HepG2 (cell line): ENCODE data around the gene LAPTM4A. TPM values are rescaled to one million over a fixed set of nuclear protein-coding genes. Genes with fewer than 3 reads are reported as not detected.

Source experiments
- ATAC-seq: fragments of 200-7000 bp; cut with Tn5 transposase; 3 replicates; pipeline ENCODE4 v1.9.1; 2020; ENCODE audit warnings: mild to moderate bottlenecking, moderate library complexity
- BruUV-seq: library from RNA; stranded (reverse); fragments of 400-500 nt; replicated peaks from 2 replicates; lab custom pipeline; 2021; lab: Mats Ljungman, UMichigan
- CTCF ChIA-PET: fragments of 300-600 bp; formaldehyde crosslinking; extraction: SDS; loops from one replicate; lab custom pipeline; 2021; ENCODE audit warnings: low total read pairs, inconsistent platforms, low intra/inter-chr PET ratio; lab: Yijun Ruan, JAX
- POLR2A ChIA-PET: fragments of 350-600 bp; sonication (Branson Sonifier 250); formaldehyde crosslinking; loops from one replicate; lab custom pipeline; 2020; ENCODE audit warnings: antibody characterized with exemption, inconsistent platforms; lab: Yijun Ruan, JAX
- DNase-seq: peaks from one replicate; pipeline ENCODE4 v3.0.0-alpha.2; 2015; ENCODE audit warnings: low spot score
- FAIRE-seq: peaks from 3 replicates; lab custom pipeline; 2011; peaks lifted over from hg19 to GRCh38; lab: Jason Lieb, UNC
- H2AFZ ChIP-seq: one replicate; pipeline ENCODE4 v1.6.1; 2011; ENCODE audit warnings: low read length, inconsistent platforms
- H3K27ac ChIP-seq: fragments of 300-600 bp; 3 replicates; pipeline ENCODE4 v1.8.0; 2011; ENCODE audit warnings: mixed run types, mild to moderate bottlenecking, mixed read lengths, low read length, inconsistent platforms; ENCODE audit not compliant: insufficient read depth; ENCODE audit errors: extremely low read length
- H3K27me3 ChIP-seq, 2 experiments: fragments of 200-600 bp in 1 of 2; 2 replicates in 1 of 2; 3 replicates in 1 of 2; pipeline versions ENCODE4 v1.6.0 to v1.8.0; 2011; ENCODE audit warnings: low read length in 2 of 2, mild to moderate bottlenecking in 2 of 2, moderate library complexity in 2 of 2, inconsistent platforms in 1 of 2; ENCODE audit not compliant: insufficient read depth in 2 of 2, control insufficient read depth in 1 of 2
- H3K36me3 ChIP-seq, 2 experiments: fragments of 200-600 bp in 1 of 2; replicated peaks in 1 of 2; 2 replicates in 1 of 2; 3 replicates in 1 of 2; pipeline versions ENCODE4 v1.5.1 to v1.8.0; 2011; ENCODE audit warnings: low read length in 2 of 2, inconsistent platforms in 1 of 2; ENCODE audit not compliant: insufficient read depth in 2 of 2, control insufficient read depth in 1 of 2
- H3K4me1 ChIP-seq: 2 replicates; pipeline ENCODE4 v1.5.1; 2012; ENCODE audit warnings: low read length, inconsistent platforms; ENCODE audit not compliant: insufficient read depth
- H3K4me2 ChIP-seq: 2 replicates; pipeline ENCODE4 v1.6.0; 2011; ENCODE audit warnings: low read depth, low read length, inconsistent platforms
- H3K4me3 ChIP-seq, 3 experiments: fragments of 200-600 bp in 1 of 3; sonication (generic), shearing (Covaris generic) in 1 of 3; replicated peaks in 1 of 3; 2 replicates each; pipeline ENCODE4 v1.5.1; 2011 to 2016; ENCODE audit warnings: low read length in 3 of 3, inconsistent platforms in 2 of 3, low read depth in 2 of 3, mild to moderate bottlenecking in 2 of 3, control low read depth in 1 of 3, mixed read lengths in 1 of 3; ENCODE audit not compliant: insufficient read depth in 1 of 3
- H3K79me2 ChIP-seq: one replicate; pipeline ENCODE4 v1.6.1; 2011; ENCODE audit warnings: low read length, inconsistent platforms; ENCODE audit not compliant: insufficient read depth
- H3K9ac ChIP-seq: 2 replicates; pipeline ENCODE4 v1.6.0; 2011; ENCODE audit warnings: mild to moderate bottlenecking, low read depth, low read length, inconsistent platforms; ENCODE audit not compliant: insufficient read depth
- H3K9me3 ChIP-seq: 2 replicates; pipeline ENCODE4 v1.5.1; 2012; ENCODE audit warnings: mild to moderate bottlenecking, low read length
- H4K20me1 ChIP-seq: 2 replicates; pipeline ENCODE4 v1.6.0; 2011; ENCODE audit warnings: inconsistent platforms, mild to moderate bottlenecking, low read length, moderate library complexity; ENCODE audit not compliant: insufficient read depth
- HHEX ChIP-seq: IDR thresholded peaks from 2 replicates; pipeline ENCODE4 v1.6.1; 2016; ENCODE audit warnings: control low read depth
- HNRNPH1 ChIP-seq: fragments of 200-400 bp; formaldehyde crosslinking; optimal IDR thresholded peaks from 2 replicates; pipeline ENCODE3; 2017; ENCODE audit warnings: mild to moderate bottlenecking, low read depth, low read length
- NR2F1 ChIP-seq, 2 experiments: fragments of 450-650 bp in 1 of 2; formaldehyde crosslinking in 1 of 2; IDR thresholded peaks; 2 replicates each; pipeline versions ENCODE4 v1.5.0 to v1.6.1; 2016 to 2020; ENCODE audit warnings: mild to moderate bottlenecking in 1 of 2, missing compliant biosample characterization in 1 of 2, missing genetic modification reagents in 1 of 2, moderate library complexity in 1 of 2
- ZFX ChIP-seq: sonication (generic); formaldehyde crosslinking; IDR thresholded peaks from 2 replicates; pipeline ENCODE4 v1.4.0; 2020; ENCODE audit warnings: mild to moderate bottlenecking, low read depth, missing genetic modification reagents, moderate library complexity
- WGBS: methylation state at CpG from one replicate; pipeline ENCODE4 v1.1.6; 2017; ENCODE audit warnings: low lambda C conversion rate; 5-methylcytosine and 5-hydroxymethylcytosine counted together
- in situ Hi-C: cut with HindIII; loops from 2 replicates; pipeline ENCODE4 v1.10.0; 2017; ENCODE audit warnings: low pct_unique_long_range_greater_than_20kb; ENCODE audit not compliant: extremely low pct_ligation_motif_present
- intact Hi-C: fragments of 100-400 bp; cut with micrococcal nuclease; formaldehyde crosslinking; loops from one replicate; pipeline ENCODE4 v1.10.0; 2022; ENCODE audit not compliant: unreplicated experiment
- polyA plus RNA-seq, 8 experiments: library from polyadenylated mRNA; depleted of rRNA in 3 of 8; stranded (reverse) in 7 of 8; unstranded in 1 of 8; fragments of >200 nt; fragmentation: Illumina TruSeq in 4 of 8; extraction: Trizol in 4 of 8; gene quantifications; 2 replicates each; pipeline versions ENCODE4 v1.2.1 to v1.2.3, GENCODE V29; 2011 to 2016; ENCODE audit warnings: low read depth in 4 of 8, missing spikeins in 1 of 8, mixed read lengths in 1 of 8; ENCODE audit not compliant: insufficient read depth in 1 of 8
- total RNA-seq, 5 experiments: library from RNA; depleted of rRNA; stranded (reverse); fragments of >200 nt; fragmentation: Illumina TruSeq; extraction: Trizol; gene quantifications; 2 replicates each; pipeline ENCODE4 v1.2.3, GENCODE V29; 2016; ENCODE audit warnings: low read depth in 1 of 5

LAPTM4A gene
- total and polyA plus RNA-seq, 2 of the 13 experiments (the other 11 are each of a cell fraction or from before 2014, with no cell fraction given): 116 to 558 TPM

DNA sequence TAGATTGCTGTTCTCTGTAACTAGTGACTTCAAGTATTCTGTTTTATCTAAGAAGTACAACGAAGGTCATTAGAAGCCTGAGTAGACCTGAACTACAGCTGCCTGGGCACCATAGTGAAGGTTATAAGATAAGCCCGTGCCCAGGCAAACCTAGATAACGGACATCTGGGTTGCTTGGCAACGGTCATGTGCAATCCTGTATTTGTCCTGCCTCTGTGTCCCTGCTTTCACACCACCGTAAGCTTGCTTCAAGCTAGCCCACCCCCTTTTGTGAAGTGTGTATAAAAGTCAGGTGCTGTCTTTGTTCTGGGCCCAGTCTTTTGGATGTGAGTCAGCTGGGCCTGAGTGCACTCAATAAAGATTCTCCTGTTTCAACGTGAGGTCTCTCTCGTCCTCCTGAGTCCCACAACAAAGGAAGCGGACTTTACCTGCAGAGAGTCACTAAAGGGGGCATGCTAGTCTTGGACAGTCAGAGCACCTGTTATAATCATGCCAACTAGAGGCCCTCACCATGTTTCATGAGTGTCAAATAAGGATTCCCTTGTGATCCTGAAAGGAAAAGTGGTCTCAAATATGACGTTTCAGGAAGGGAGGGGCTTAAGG lies 22.7 kb upstream of the LAPTM4A start (continued):
- TF ChIP-seq ZFX: 0 out of 2 replicates have a peak, but pooled peaks have one; percentile 29

DNA sequence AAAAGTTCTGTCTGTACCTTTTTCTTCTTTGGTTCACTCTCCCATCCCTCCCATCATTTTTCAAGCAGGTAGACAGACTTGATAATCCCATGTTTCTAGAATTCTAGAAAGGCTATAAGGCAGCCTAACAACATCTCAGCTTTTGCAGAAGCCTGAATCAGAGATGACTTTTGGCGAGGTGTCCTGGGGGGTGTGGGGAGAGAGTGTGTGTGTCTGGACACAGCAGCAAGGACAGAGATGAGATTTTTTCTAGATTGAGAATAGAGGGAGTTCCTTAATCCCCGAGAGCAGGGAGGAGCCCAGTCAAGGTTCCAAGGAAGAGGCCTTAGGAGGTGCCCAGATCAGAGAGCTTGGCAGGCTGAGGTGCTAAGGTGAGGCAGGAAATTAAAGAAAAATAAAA lies 22.0 kb upstream of the LAPTM4A start:
- FAIRE-seq: no peak
- Histone ChIP-seq H3K79me2 (no peaks in the 10 kb centered on the region), H2AFZ (no peak overlapping the region), H4K20me1 (no peaks in the 10 kb centered on the region), H3K9ac (no peak overlapping the region), H3K4me2 (peak overlapping the region; percentile 76; the same call in 1 of the 2 replicates), H3K36me3 (no peaks in the 10 kb centered on the region), H3K27ac (no peak overlapping the region), H3K4me3 (no peak overlapping the region), H3K4me1 (peaks cover 72% of the 10 kb centered on the region), H3K9me3 (no peaks in the 10 kb centered on the region), H3K27me3 (no peaks in the 10 kb centered on the region; a peak in 1 of 5 replicates)
- ChIA-PET CTCF (no interaction called here), POLR2A (interaction anchor here (1.1 to 6.4 kb wide), 2 partner anchors 12 to 22 kb away, joined by 4 to 45 read pairs; partner anchors contain the start of gene LAPTM4A)
- intact Hi-C loops: no loop called here
- in situ Hi-C loops: no loop called here
- no peak for DNase-seq
- ATAC-seq: no peak
- no TSS peak for BruUV-seq
- WGBS: 62% methylated on average over 2 of the region's 2 CpGs
- no peak for TF ChIP-seq NR2F1 (CRISPR knock-in tag; IDR thresholded peaks at IDR 0.05)
- TF ChIP-seq HHEX (CRISPR knock-in tag): no peak
- TF ChIP-seq HNRNPH1: no peak
